H4 (cell line): ENCODE measurements around the gene PEF1. TPM values are rescaled to one million over a fixed set of nuclear protein-coding genes. Genes with fewer than 3 reads are reported as not detected.
"Not testable (repeated sequence)": the region's sequence is repeated elsewhere in the genome, so short reads cannot be mapped to it uniquely, and the experiment has no call there.

Experiments used
- DNase-seq: peaks from one replicate; pipeline ENCODE4 v3.0.0-alpha.2; 2015; ENCODE audit warnings: low spot score
- total RNA-seq: library from RNA; depleted of rRNA; stranded (reverse); fragments of >200 nt; shearing (Covaris generic); gene quantifications from 2 replicates; pipeline ENCODE4 v1.2.3, GENCODE V29; 2014

The PEF1 gene
- total RNA-seq, 1 experiment from 2014 or later = 94.6 TPM

GRCh38 chr1:31614414-31615005 lies 30.2 kb downstream of the PEF1 start:
- DNase-seq = no peak

- DNase-seq = no peak
Measured at GRCh38 chr1:31609514-31610118, 35.1 kb downstream of the PEF1 start.

- DNase-seq = no peak
Measured at GRCh38 chr1:31607360-31607759, 37.3 kb downstream of the PEF1 start.

GRCh38 chr1:31605908-31606427 lies 38.7 kb downstream of the PEF1 start:
- no peak for DNase-seq

GRCh38 chr1:31602081-31602480 lies 42.6 kb downstream of the PEF1 start:
- no peak for DNase-seq

GRCh38 chr1:31600641-31601040 lies 44.0 kb downstream of the PEF1 start:
- no peak for DNase-seq

- DNase-seq = no peak
Measured at GRCh38 chr1:31598980-31599379, 45.7 kb downstream of the PEF1 start.

GRCh38 chr1:31596737-31597097 lies 48.0 kb downstream of the PEF1 start:
- DNase-seq = no peak

- no peak for DNase-seq
Measured at GRCh38 chr1:31595836-31596736, 48.6 kb downstream of the PEF1 start.

GRCh38 chr1:31593770-31594632 lies 50.7 kb downstream of the PEF1 start:
- peak; percentile 55 for DNase-seq

- no peak for DNase-seq
Measured at GRCh38 chr1:31593136-31593665, 51.5 kb downstream of the PEF1 start.

- no peak for DNase-seq
Measured at GRCh38 chr1:31592132-31592531, 52.5 kb downstream of the PEF1 start.

- DNase-seq = peak; percentile 53
Measured at GRCh38 chr1:31591425-31592093, 53.1 kb downstream of the PEF1 start.

- no peak for DNase-seq
Measured at GRCh38 chr1:31588751-31589515, 55.7 kb downstream of the PEF1 start.

GRCh38 chr1:31587720-31588423 lies 56.8 kb downstream of the PEF1 start:
- DNase-seq = peak; percentile 58

GRCh38 chr1:31587328-31587699 lies 57.4 kb downstream of the PEF1 start:
- DNase-seq = not testable (repeated sequence)

GRCh38 chr1:31586376-31587327 lies 58.0 kb downstream of the PEF1 start:
- DNase-seq = no peak

- DNase-seq = no peak
Measured at GRCh38 chr1:31585736-31586365, 58.8 kb downstream of the PEF1 start.
